Breast epithelium (tissue), 4 donors: ENCODE results near the gene CNTNAP2. TPM values are rescaled to one million over a fixed set of nuclear protein-coding genes. Genes with fewer than 3 reads are reported as not detected.

Source experiments
- DNase-seq, 2 donors: peaks; one replicate each; pipeline ENCODE4 v3.0.0-alpha.2; 2019; ENCODE audit warnings: low spot score in 2 of 2
- H3K27ac ChIP-seq, 2 donors: fragments of 200-600 bp; sonication (generic) in 1 of 2; one replicate each; pipeline ENCODE4 v1.5.1; 2016 to 2019; ENCODE audit warnings: mild to moderate bottlenecking in 1 of 2
- H3K27me3 ChIP-seq, 2 donors: fragments of 200-600 bp; sonication (generic) in 1 of 2; one replicate each; pipeline versions ENCODE4 v1.5.1 to v1.6.0; 2017 to 2019; ENCODE audit warnings: control low read depth in 1 of 2, mild to moderate bottlenecking in 1 of 2
- H3K36me3 ChIP-seq: fragments of 200-600 bp; one replicate; pipeline ENCODE4 v1.5.1; 2019
- H3K4me1 ChIP-seq, 2 donors: fragments of 200-600 bp; sonication (generic); one replicate each; pipeline ENCODE4 v1.5.1; 2016 to 2019; ENCODE audit warnings: control low read depth in 1 of 2
- H3K4me3 ChIP-seq, 3 donors: fragments of 200-600 bp; sonication (generic); 1 replicate in 2 of 3; 2 replicates in 1 of 3; pipeline ENCODE4 v1.5.1; 2016 to 2019; ENCODE audit warnings: mild to moderate bottlenecking in 3 of 3, moderate library complexity in 2 of 3
- H3K9me3 ChIP-seq, 2 donors: fragments of 200-600 bp; sonication (generic) in 1 of 2; one replicate each; pipeline ENCODE4 v1.5.1; 2016 to 2019; ENCODE audit warnings: control low read depth in 1 of 2
- CTCF ChIP-seq, 3 donors: fragments of 450-650 bp; IDR thresholded peaks; one replicate each; pipeline ENCODE4 v1.5.1; 2016 to 2017; ENCODE audit warnings: antibody characterized with exemption in 3 of 3, mild to moderate bottlenecking in 3 of 3, moderate library complexity in 3 of 3
- POLR2A ChIP-seq: fragments of 450-650 bp; IDR thresholded peaks from one replicate; pipeline ENCODE4 v1.6.1; 2016; ENCODE audit warnings: antibody characterized with exemption, mild to moderate bottlenecking, moderate library complexity
- POLR2AphosphoS5 ChIP-seq, 3 donors: sonication (generic); formaldehyde crosslinking; IDR thresholded peaks; one replicate each; pipeline ENCODE4 v1.6.1; 2017; ENCODE audit warnings: antibody characterized with exemption in 3 of 3
- intact Hi-C: fragments of 100-400 bp; cut with DNase I; formaldehyde crosslinking; loops from one replicate; pipeline ENCODE4 v1.15.1; 2023; ENCODE audit warnings: low total_unique reads
- total RNA-seq, 3 donors: library from RNA; depleted of rRNA; stranded (reverse); fragments of >200 nt; gene quantifications; one replicate each; pipeline ENCODE4 v1.1.0, GENCODE V29; 2016

The CNTNAP2 gene
- total RNA-seq, 3 donors from 2014 or later = 0.29 to 0.66 TPM; not detected in 1

GRCh38 chr7:147638566-147638965 is 1522.0 kb downstream of the CNTNAP2 start:
- Histone ChIP-seq H3K27me3 (no peaks in the 10 kb centered on the region), H3K36me3 (no peaks in the 10 kb centered on the region), H3K9me3 (no peaks in the 10 kb centered on the region), H3K4me1 (no peaks in the 10 kb centered on the region), H3K4me3 (no peak overlapping the region), H3K27ac (no peak overlapping the region)
- DNase-seq = no peak
- TF ChIP-seq POLR2A (no peak), POLR2AphosphoS5 (IDR thresholded peaks at IDR 0.05) (no peak), CTCF (IDR thresholded peaks at IDR 0.05) (no peak)
- intact Hi-C loops = no loop called here

GRCh38 chr7:147639037-147639436 is 1522.4 kb downstream of the CNTNAP2 start:
- intact Hi-C loops = no loop called here
- H3K27ac ChIP-seq = no peak overlapping the region
- DNase-seq = no peak

GRCh38 chr7:147639751-147640150 is 1523.2 kb downstream of the CNTNAP2 start:
- Histone ChIP-seq H3K27ac (no peak overlapping the region), H3K9me3 (no peaks in the 10 kb centered on the region), H3K36me3 (no peaks in the 10 kb centered on the region), H3K4me3 (no peak overlapping the region), H3K4me1 (no peaks in the 10 kb centered on the region), H3K27me3 (no peaks in the 10 kb centered on the region)
- intact Hi-C loops = no loop called here
- DNase-seq = no peak
- no peak for TF ChIP-seq POLR2AphosphoS5 (IDR thresholded peaks at IDR 0.05)

More at GRCh38 chr7:147639037-147639436, 1522.4 kb downstream of the CNTNAP2 start:
- H3K4me3 ChIP-seq = no peak overlapping the region
- TF ChIP-seq POLR2A (no peak), POLR2AphosphoS5 (IDR thresholded peaks at IDR 0.05) (no peak), CTCF (IDR thresholded peaks at IDR 0.05) (no peak)
- H3K9me3 ChIP-seq = no peaks in the 10 kb centered on the region
- no peaks in the 10 kb centered on the region for H3K27me3 ChIP-seq
- H3K36me3 ChIP-seq = no peaks in the 10 kb centered on the region
- no peaks in the 10 kb centered on the region for H3K4me1 ChIP-seq

- no peak overlapping the region for H3K4me3 ChIP-seq
- no peaks in the 10 kb centered on the region for H3K27me3 ChIP-seq
- no peaks in the 10 kb centered on the region for H3K9me3 ChIP-seq
- intact Hi-C loops = no loop called here
- no peak for DNase-seq
- H3K27ac ChIP-seq = no peak overlapping the region
- no peaks in the 10 kb centered on the region for H3K36me3 ChIP-seq
- TF ChIP-seq CTCF (IDR thresholded peaks at IDR 0.05) (no peak), POLR2A (no peak), POLR2AphosphoS5 (IDR thresholded peaks at IDR 0.05) (no peak)
- H3K4me1 ChIP-seq = no peaks in the 10 kb centered on the region
Measured at GRCh38 chr7:147640821-147641220, 1524.2 kb downstream of the CNTNAP2 start.

GRCh38 chr7:147646568-147646967 is 1530.0 kb downstream of the CNTNAP2 start:
- TF ChIP-seq CTCF (IDR thresholded peaks at IDR 0.05) = no peak
- no peak for TF ChIP-seq POLR2A
- TF ChIP-seq POLR2AphosphoS5 (IDR thresholded peaks at IDR 0.05) = no peak
- intact Hi-C loops = no loop called here
- no peak for DNase-seq
- Histone ChIP-seq H3K36me3 (peaks cover 5% of the 10 kb centered on the region), H3K4me1 (no peaks in the 10 kb centered on the region), H3K4me3 (no peak overlapping the region), H3K27me3 (no peaks in the 10 kb centered on the region), H3K27ac (no peak overlapping the region), H3K9me3 (no peaks in the 10 kb centered on the region)

GRCh38 chr7:147650991-147651390 is 1534.4 kb downstream of the CNTNAP2 start:
- intact Hi-C loops = no loop called here
- Histone ChIP-seq H3K27me3 (no peaks in the 10 kb centered on the region), H3K9me3 (no peaks in the 10 kb centered on the region), H3K27ac (no peak overlapping the region), H3K4me3 (no peak overlapping the region), H3K4me1 (no peaks in the 10 kb centered on the region), H3K36me3 (peaks cover 5% of the 10 kb centered on the region)
- TF ChIP-seq POLR2AphosphoS5 (IDR thresholded peaks at IDR 0.05) (no peak), CTCF (IDR thresholded peaks at IDR 0.05) (no peak), POLR2A (no peak)
- no peak for DNase-seq
